GM19025 (cell line): ENCODE data around the gene OR6V1.

Experiments used
- ATAC-seq: cut with Tn5 transposase; IDR thresholded peaks from one replicate; pipeline ENCODE4 v1.9.1; 2021; ENCODE audit warnings: mild to moderate bottlenecking, low read depth, moderate library complexity; ENCODE audit not compliant: unreplicated experiment

OR6V1 gene

GRCh38 chr7:143052041-143052440 is at the start of gene OR6V1:
Gene OR6V1 (plus strand): TSS chr7:143052341. CDS start chr7:143052341, 0 bp downstream.
- ATAC-seq, result no peak

- no peak for ATAC-seq
Measured at GRCh38 chr7:143002898-143003297, 49.2 kb upstream of the OR6V1 start.

- peak; percentile 45 for ATAC-seq
Measured at GRCh38 chr7:143003393-143004051, 48.6 kb upstream of the OR6V1 start.

GRCh38 chr7:143005632-143006260 is 46.4 kb upstream of the OR6V1 start:
- no peak for ATAC-seq

- ATAC-seq, result peak; percentile 92
Measured at GRCh38 chr7:143008007-143008901, 43.9 kb upstream of the OR6V1 start.

GRCh38 chr7:143012001-143012400 is 40.1 kb upstream of the OR6V1 start:
- no peak for ATAC-seq

GRCh38 chr7:143012409-143012808 is 39.7 kb upstream of the OR6V1 start:
- no peak for ATAC-seq

GRCh38 chr7:143013473-143013872 is 38.7 kb upstream of the OR6V1 start:
- no peak for ATAC-seq

- ATAC-seq, result no peak
Measured at GRCh38 chr7:143013893-143014292, 38.2 kb upstream of the OR6V1 start.

GRCh38 chr7:143015084-143015483 is 37.1 kb upstream of the OR6V1 start:
- ATAC-seq, result peak; percentile 86

- ATAC-seq, result no peak
Measured at GRCh38 chr7:143015926-143016490, 36.1 kb upstream of the OR6V1 start.

GRCh38 chr7:143016996-143017395 is 35.1 kb upstream of the OR6V1 start:
- no peak for ATAC-seq

- ATAC-seq, result no peak
Measured at GRCh38 chr7:143018931-143019330, 33.2 kb upstream of the OR6V1 start.

GRCh38 chr7:143023047-143023446 is 29.1 kb upstream of the OR6V1 start:
- ATAC-seq, result no peak

- no peak for ATAC-seq
Measured at GRCh38 chr7:143025371-143025770, 26.8 kb upstream of the OR6V1 start.

GRCh38 chr7:143027032-143027431 is 25.1 kb upstream of the OR6V1 start, which contains the start of gene OR9A2:
Gene OR9A2 (minus strand): TSS chr7:143027132. CDS start chr7:143027132, 0 bp downstream.
- ATAC-seq, result no peak

GRCh38 chr7:143027683-143028082 is 24.5 kb upstream of the OR6V1 start:
- ATAC-seq, result no peak

- no peak for ATAC-seq
Measured at GRCh38 chr7:143038635-143039034, 13.5 kb upstream of the OR6V1 start.

GRCh38 chr7:143040209-143040715 is 11.9 kb upstream of the OR6V1 start:
- ATAC-seq, result no peak

GRCh38 chr7:143041346-143041745 is 10.8 kb upstream of the OR6V1 start:
- no peak for ATAC-seq
